ENCODE measurements around the gene MYG1.
"Not testable (repeated sequence)": the region's sequence is repeated elsewhere in the genome, so short reads cannot be mapped to it uniquely, and the experiment has no call there.

Gene MYG1

GRCh38 chr12:53287741-53288216, 11.7 kb upstream of the MYG1 start:
- DNase-seq = peak; percentile 40 to 64 (median 50)

- no peak for DNase-seq
Observed at GRCh38 chr12:53288322-53288721, 11.2 kb upstream of the MYG1 start.

GRCh38 chr12:53289891-53290290, 9.6 kb upstream of the MYG1 start:
- no peak for DNase-seq

- no peak for DNase-seq
Observed at GRCh38 chr12:53290661-53291060, 8.8 kb upstream of the MYG1 start.

GRCh38 chr12:53292426-53292825, 7.1 kb upstream of the MYG1 start:
- DNase-seq = no peak

- peak; percentile 55 to 81 (median 76) for DNase-seq
Observed at GRCh38 chr12:53295070-53295890, 4.2 kb upstream of the MYG1 start, which contains the start of gene PFDN5. Gene PFDN5, plus strand, starts transcription at chr12:53295542. Its CDS starts 26 bp downstream, at chr12:53295568.

GRCh38 chr12:53295891-53296219, 3.6 kb upstream of the MYG1 start:
- DNase-seq = no peak

- DNase-seq = not testable (repeated sequence)
Observed at GRCh38 chr12:53297106-53297505, 2.4 kb upstream of the MYG1 start.

- no peak for DNase-seq
Observed at GRCh38 chr12:53298164-53298563, 1.3 kb upstream of the MYG1 start.

- DNase-seq = peak in 1 of 4 experiments; percentile 24
Observed at GRCh38 chr12:53299101-53299453, 418 bp upstream of the MYG1 start.

GRCh38 chr12:53300187-53300586, 692 bp downstream of the MYG1 start:
- no peak for DNase-seq

- DNase-seq = no peak
Observed at GRCh38 chr12:53302903-53303302, 3.4 kb downstream of the MYG1 start.

- DNase-seq = no peak
Observed at GRCh38 chr12:53306826-53307225, 7.3 kb downstream of the MYG1 start.

- DNase-seq = no peak
Observed at GRCh38 chr12:53308276-53308675, 8.8 kb downstream of the MYG1 start.

- no peak for DNase-seq
Observed at GRCh38 chr12:53313996-53314395, 14.5 kb downstream of the MYG1 start.

- no peak for DNase-seq
Observed at GRCh38 chr12:53320352-53321195, 21.1 kb downstream of the MYG1 start.

GRCh38 chr12:53324113-53324778, 24.8 kb downstream of the MYG1 start:
- DNase-seq = peak in 3 of 4 experiments; percentile 14 to 31 (median 25)

GRCh38 chr12:53324779-53325510, 25.4 kb downstream of the MYG1 start:
- peak; percentile 66 to 76 (median 71) for DNase-seq

- DNase-seq = no peak
Observed at GRCh38 chr12:53325511-53326061, 26.1 kb downstream of the MYG1 start.

GRCh38 chr12:53326460-53327185, 27.1 kb downstream of the MYG1 start:
- no peak for DNase-seq

GRCh38 chr12:53327435-53328042, 28.0 kb downstream of the MYG1 start:
- no peak for DNase-seq
